NB4 (cell line): ENCODE results near the gene CDK12.
"Not testable (repeated sequence)": the region's sequence is repeated elsewhere in the genome, so short reads cannot be mapped to it uniquely, and the experiment has no call there.

Experiments used
- DNase-seq: peaks from one replicate; pipeline ENCODE4 v3.0.0; 2010; ENCODE audit warnings: low read depth
- H3K4me3 ChIP-seq: one replicate; pipeline ENCODE4 v1.5.1; 2011; ENCODE audit warnings: mild to moderate bottlenecking, low read depth, low read length, moderate library complexity
- MAX ChIP-seq: IDR thresholded peaks from 2 replicates; pipeline ENCODE4 v1.6.1; 2011; ENCODE audit warnings: low read depth, low read length
- MYC ChIP-seq: IDR thresholded peaks from 2 replicates; pipeline ENCODE4 v1.6.1; 2011; ENCODE audit warnings: low read depth, low read length
- POLR2A ChIP-seq: IDR thresholded peaks from 2 replicates; pipeline ENCODE4 v1.6.1; 2011; ENCODE audit warnings: mild to moderate bottlenecking; ENCODE audit not compliant: insufficient read length; ENCODE audit errors: extremely low read depth
- TF ChIP-seq, protein P1 (sequence below): IDR thresholded peaks from one replicate; pipeline ENCODE4 v1.5.1; 2012; ENCODE audit warnings: low read depth, low read length

CDK12 gene

DNA sequence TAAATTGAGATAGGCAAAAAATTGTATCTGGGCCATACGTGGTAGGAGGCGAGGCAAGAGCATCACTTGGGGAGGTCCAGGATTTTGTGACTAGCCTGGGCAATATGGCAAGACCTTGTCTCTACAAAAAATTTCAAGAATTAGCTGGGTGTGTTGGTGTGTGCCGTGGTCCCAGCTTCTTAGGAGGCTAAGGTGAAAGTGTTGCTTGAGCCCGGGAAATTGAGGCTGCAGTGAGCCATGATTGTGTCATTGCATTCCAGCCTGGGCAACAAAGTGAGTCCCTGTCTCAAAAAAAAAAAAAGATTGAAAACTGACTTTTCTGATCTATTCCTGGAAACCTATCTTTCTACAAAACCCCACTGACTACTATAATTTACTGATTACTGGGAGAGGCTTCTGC lies 26.7 kb downstream of the CDK12 start:
- H3K4me3 ChIP-seq = no peak overlapping the region
- TF ChIP-seq MYC (no peak), POLR2A (no peak), MAX (no peak)
- TF ChIP-seq, protein P1, sequence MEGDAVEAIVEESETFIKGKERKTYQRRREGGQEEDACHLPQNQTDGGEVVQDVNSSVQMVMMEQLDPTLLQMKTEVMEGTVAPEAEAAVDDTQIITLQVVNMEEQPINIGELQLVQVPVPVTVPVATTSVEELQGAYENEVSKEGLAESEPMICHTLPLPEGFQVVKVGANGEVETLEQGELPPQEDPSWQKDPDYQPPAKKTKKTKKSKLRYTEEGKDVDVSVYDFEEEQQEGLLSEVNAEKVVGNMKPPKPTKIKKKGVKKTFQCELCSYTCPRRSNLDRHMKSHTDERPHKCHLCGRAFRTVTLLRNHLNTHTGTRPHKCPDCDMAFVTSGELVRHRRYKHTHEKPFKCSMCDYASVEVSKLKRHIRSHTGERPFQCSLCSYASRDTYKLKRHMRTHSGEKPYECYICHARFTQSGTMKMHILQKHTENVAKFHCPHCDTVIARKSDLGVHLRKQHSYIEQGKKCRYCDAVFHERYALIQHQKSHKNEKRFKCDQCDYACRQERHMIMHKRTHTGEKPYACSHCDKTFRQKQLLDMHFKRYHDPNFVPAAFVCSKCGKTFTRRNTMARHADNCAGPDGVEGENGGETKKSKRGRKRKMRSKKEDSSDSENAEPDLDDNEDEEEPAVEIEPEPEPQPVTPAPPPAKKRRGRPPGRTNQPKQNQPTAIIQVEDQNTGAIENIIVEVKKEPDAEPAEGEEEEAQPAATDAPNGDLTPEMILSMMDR = no peak
- no peak for DNase-seq

GRCh38 chr17:39496921-39497320 lies 35.6 kb downstream of the CDK12 start:
- not testable (repeated sequence) for H3K4me3 ChIP-seq, DNase-seq

DNA sequence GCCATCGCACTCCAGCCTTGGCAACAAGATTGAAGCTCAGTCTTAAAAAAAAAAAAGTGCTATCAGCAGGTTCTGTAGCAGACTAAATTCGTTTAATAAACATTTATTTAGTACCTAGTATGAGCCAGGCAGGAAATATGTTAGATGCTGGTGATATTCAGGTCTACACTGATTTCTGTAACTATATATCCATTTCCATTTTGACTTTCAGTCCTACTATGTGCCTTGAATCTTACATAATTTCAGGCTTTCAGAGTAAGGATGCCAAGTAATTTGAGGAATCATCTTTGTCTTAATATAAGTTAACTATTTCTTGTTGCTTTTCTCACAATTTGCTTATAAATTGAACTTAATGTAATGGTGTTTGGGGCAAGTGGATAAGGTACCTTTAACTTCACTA lies 46.2 kb downstream of the CDK12 start:
- no peak overlapping the region for H3K4me3 ChIP-seq
- DNase-seq = no peak

DNA sequence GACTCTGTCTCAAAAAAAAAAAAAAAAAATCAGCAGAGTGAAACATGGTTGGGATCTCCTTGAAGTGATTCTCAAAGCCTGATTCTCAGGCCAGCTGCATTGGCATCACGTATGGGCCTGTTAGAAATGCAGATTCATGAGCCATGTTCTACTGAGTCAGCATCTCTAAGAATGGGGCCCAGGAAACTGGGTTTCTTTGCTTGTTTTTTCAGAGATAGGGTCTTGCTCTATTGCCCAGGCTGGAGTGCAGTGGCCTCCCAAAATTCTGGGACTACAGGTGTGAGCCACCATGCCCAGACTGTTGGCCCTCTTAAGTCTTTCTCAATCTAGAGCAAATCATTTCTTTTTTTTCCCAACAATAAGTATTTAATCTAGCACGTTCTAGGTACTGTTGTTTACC lies 47.7 kb downstream of the CDK12 start:
- DNase-seq = no peak
- H3K4me3 ChIP-seq = no peak overlapping the region
- TF ChIP-seq POLR2A (no peak), MAX (no peak), MYC (no peak)
- TF ChIP-seq, protein P1 = no peak

More for the DNA sequence above, 46.2 kb downstream of the CDK12 start:
- TF ChIP-seq POLR2A (no peak), MYC (no peak), MAX (no peak)
- TF ChIP-seq, protein P1 = no peak

GRCh38 chr17:39513309-39513708 lies 52.0 kb downstream of the CDK12 start:
- no peak for DNase-seq
- TF ChIP-seq MYC (no peak), MAX (no peak), POLR2A (no peak)
- TF ChIP-seq, protein P1 = no peak
- H3K4me3 ChIP-seq = no peak overlapping the region

GRCh38 chr17:39513915-39514314 lies 52.6 kb downstream of the CDK12 start:
- no peak overlapping the region for H3K4me3 ChIP-seq
- DNase-seq = no peak
- TF ChIP-seq, protein P1 = no peak
- TF ChIP-seq MAX (no peak), POLR2A (no peak), MYC (no peak)
